Gastroesophageal sphincter (tissue), 3 donors: ENCODE measurements around the gene POU2F1.

ENCODE experiments used
- CTCF ChIP-seq, 4 experiments: fragments of 200-600 bp in 2 of 4; fragments of 450-650 bp in 2 of 4; sonication (generic) in 1 of 4; IDR thresholded peaks; one replicate each; pipeline ENCODE4 v1.5.1; 2017 to 2019; ENCODE audit warnings: antibody characterized with exemption in 4 of 4, mild to moderate bottlenecking in 2 of 4, moderate library complexity in 2 of 4
- POLR2AphosphoS5 ChIP-seq: sonication (generic); formaldehyde crosslinking; IDR thresholded peaks from one replicate; pipeline ENCODE4 v1.6.1; 2017; ENCODE audit warnings: antibody characterized with exemption

DNA sequence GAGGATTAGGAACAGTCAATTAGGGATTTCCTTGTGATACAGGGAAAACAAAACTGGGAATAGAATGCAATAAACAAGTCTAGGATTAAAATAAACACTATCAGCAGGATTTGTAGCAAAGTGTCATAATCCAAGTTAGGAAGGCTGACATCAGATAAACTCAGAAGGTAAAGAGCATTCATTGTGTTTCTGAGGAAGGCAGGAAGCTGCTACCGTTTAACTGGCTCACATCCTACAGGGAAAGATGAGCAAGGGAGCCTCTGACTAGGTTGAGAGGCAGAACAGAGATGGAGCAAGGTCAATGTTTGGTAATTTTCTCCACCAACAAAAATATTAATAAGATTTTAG lies 124.7 kb downstream of the POU2F1 start:
- TF ChIP-seq POLR2AphosphoS5 (no peak), CTCF (IDR thresholded peaks at IDR 0.05) (no peak)
